Mucosa of rectum (tissue), 2 donors: ENCODE measurements around the gene PTPN14.

Experiments used
- H3K27ac ChIP-seq, 2 donors: one replicate each; pipeline ENCODE4 v1.7.0; 2013; ENCODE audit warnings: inconsistent platforms in 2 of 2, low read depth in 2 of 2, low read length in 2 of 2
- H3K27me3 ChIP-seq, 2 donors: one replicate each; pipeline ENCODE4 v1.7.0; 2013; ENCODE audit warnings: low read length in 2 of 2; ENCODE audit not compliant: control insufficient read depth in 2 of 2, insufficient read depth in 2 of 2
- H3K36me3 ChIP-seq, 2 donors: one replicate each; pipeline ENCODE4 v1.7.0; 2013; ENCODE audit warnings: low read length in 2 of 2; ENCODE audit not compliant: control insufficient read depth in 2 of 2, insufficient read depth in 2 of 2
- H3K4me1 ChIP-seq, 2 donors: one replicate each; pipeline ENCODE4 v1.7.0; 2013; ENCODE audit warnings: low read length in 2 of 2, mild to moderate bottlenecking in 1 of 2; ENCODE audit not compliant: control insufficient read depth in 2 of 2, insufficient read depth in 2 of 2
- H3K4me3 ChIP-seq, 2 donors: one replicate each; pipeline ENCODE4 v1.7.0; 2013; ENCODE audit warnings: low read length in 2 of 2
- H3K9ac ChIP-seq, 2 donors: one replicate each; pipeline ENCODE4 v1.7.0; 2013; ENCODE audit warnings: low read length in 2 of 2, low read depth in 1 of 2, mild to moderate bottlenecking in 1 of 2
- H3K9me3 ChIP-seq, 2 donors: one replicate each; pipeline ENCODE4 v1.7.0; 2013; ENCODE audit warnings: low read length in 2 of 2; ENCODE audit not compliant: control insufficient read depth in 2 of 2
- donor health status: healthy.
- donor health status: Normal muscosa, but diverticular disease.

The PTPN14 gene

DNA sequence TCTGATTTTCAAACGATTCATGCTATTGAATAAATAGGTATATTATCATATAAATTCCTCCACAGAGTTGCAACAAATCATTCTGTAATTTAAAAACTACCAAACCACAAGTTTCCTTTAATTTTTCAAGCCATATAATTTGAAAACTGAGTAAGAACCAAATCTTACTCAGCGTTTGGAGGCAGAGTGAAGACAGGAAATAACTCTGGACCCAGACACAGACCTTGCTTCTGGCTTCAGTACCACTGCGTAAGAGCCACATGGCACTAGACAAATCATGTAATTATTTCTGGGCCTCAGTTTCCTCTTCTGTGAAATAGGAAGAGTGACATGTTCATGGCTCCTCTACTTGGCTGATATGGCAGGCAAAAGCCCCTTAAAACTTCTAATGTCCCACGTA lies 188.0 kb downstream of the PTPN14 start:
- H3K9me3 ChIP-seq = no peaks in the 10 kb centered on the region
- no peaks in the 10 kb centered on the region for H3K27me3 ChIP-seq
- no peak overlapping the region for H3K9ac ChIP-seq
- no peak overlapping the region for H3K4me3 ChIP-seq
- no peaks in the 10 kb centered on the region for H3K36me3 ChIP-seq
- H3K4me1 ChIP-seq = no peaks in the 10 kb centered on the region
- H3K27ac ChIP-seq = no peak overlapping the region

DNA sequence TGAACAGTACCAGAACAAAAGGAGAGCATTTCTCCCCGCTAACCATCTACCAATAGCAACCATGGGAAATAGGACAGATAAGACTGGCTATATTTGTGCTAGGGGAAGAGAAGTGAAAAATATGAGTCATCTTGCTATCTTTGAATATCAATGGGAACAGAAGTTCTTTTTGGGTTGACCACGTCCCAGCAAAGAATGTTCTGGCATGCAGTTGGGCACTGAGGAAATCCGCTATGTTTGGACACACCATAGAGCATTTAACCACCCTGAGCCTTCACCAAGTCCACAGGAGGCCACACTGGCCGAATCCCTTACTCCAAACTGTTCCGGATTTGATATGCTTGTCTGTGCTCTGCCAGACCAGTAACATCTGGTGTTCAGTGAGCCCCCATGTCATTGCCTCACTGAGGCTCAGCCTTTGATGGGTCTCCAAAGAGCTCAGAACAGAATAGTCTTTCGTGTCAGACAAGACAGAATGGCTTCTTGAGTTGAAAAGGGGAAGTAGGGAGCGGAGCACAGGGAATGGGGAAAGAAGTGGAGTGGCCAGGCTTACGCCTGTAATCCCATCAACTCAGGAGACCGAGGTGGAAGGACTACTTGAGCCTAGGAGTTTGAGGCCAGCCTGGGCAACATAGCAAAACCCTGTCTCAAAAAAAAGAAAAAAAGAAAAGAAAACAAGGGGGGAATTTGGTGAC lies 189.1 kb downstream of the PTPN14 start:
- Histone ChIP-seq H3K4me3 (no peak overlapping the region), H3K9me3 (no peaks in the 10 kb centered on the region), H3K9ac (no peak overlapping the region), H3K27ac (no peak overlapping the region), H3K4me1 (no peaks in the 10 kb centered on the region), H3K27me3 (no peaks in the 10 kb centered on the region), H3K36me3 (no peaks in the 10 kb centered on the region)

DNA sequence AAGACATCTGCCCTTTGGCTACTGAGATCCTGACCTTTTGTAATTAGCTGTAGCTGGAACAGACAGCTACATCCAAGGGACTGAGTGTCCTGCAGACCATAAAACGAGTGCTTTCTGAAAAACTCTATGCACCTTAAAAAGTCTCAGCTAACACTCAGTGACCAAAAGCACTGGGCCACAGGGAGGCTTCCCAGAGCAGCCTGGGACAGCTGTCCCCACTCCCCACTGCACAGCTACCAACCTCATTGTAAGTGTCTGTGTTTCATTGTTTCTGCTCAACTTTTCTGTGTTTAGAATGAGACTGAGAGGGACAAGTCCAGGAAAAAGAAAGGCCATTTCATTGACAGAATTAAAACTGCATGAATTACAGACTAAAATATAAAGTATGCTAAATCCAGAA lies 189.8 kb downstream of the PTPN14 start:
- H3K27ac ChIP-seq = no peak overlapping the region

DNA sequence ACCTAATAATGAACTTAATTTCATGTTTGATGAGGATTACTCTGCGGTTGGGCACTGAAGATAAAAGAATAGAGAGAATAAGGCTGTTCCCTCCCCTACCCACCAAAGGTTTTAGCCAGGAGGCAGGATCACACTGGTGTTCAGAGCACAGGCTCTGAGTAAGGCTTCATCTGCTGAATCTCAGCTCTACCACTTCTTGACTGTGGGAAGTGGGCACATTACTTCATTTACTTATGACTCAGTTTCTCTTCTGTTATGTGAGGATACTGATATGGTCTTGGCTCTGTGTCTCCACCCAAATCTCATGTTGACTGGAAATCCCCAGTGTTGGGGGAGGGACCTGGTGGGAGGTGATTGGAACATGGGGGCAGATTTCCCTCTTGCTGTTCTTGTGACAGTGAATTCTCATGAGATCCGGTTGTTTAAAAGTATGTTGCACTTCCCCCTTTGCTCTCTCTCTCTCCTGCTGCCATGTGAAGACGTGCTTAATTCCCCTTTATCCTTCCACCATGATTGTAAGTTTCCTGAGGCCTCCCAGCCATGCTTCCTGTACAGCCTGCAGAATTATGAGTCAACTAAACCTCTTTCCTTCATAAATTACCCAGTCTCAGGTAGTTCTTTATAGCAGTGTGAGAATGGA lies 190.8 kb downstream of the PTPN14 start:
- no peaks in the 10 kb centered on the region for H3K9me3 ChIP-seq
- H3K27me3 ChIP-seq = no peaks in the 10 kb centered on the region
- no peak overlapping the region for H3K27ac ChIP-seq
- no peaks in the 10 kb centered on the region for H3K36me3 ChIP-seq
- no peak overlapping the region for H3K9ac ChIP-seq
- H3K4me3 ChIP-seq = no peak overlapping the region
- no peaks in the 10 kb centered on the region for H3K4me1 ChIP-seq

More for the DNA sequence above, 189.8 kb downstream of the PTPN14 start:
- Histone ChIP-seq H3K9me3 (no peaks in the 10 kb centered on the region), H3K4me1 (no peaks in the 10 kb centered on the region), H3K36me3 (no peaks in the 10 kb centered on the region), H3K9ac (no peak overlapping the region), H3K4me3 (no peak overlapping the region), H3K27me3 (no peaks in the 10 kb centered on the region)

DNA sequence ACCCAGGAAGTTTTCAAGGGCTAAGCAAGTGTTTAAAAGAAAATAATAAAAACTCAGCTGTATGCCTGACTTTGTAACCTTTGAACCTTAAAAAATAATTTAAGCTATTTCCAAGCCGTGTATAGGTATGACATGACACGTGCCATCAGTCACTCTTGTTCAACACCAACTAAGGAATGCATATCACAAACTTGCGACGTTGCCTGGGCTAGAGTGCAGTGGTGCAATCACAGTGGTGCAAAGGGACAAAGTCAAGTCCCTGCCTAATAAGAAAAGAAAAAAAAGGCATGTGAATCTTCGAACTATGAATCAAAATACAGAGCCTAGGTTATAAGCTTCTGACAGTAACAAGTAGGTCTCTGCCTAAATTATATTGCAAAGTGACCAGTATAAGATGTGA lies 191.3 kb downstream of the PTPN14 start:
- H3K36me3 ChIP-seq = no peaks in the 10 kb centered on the region

DNA sequence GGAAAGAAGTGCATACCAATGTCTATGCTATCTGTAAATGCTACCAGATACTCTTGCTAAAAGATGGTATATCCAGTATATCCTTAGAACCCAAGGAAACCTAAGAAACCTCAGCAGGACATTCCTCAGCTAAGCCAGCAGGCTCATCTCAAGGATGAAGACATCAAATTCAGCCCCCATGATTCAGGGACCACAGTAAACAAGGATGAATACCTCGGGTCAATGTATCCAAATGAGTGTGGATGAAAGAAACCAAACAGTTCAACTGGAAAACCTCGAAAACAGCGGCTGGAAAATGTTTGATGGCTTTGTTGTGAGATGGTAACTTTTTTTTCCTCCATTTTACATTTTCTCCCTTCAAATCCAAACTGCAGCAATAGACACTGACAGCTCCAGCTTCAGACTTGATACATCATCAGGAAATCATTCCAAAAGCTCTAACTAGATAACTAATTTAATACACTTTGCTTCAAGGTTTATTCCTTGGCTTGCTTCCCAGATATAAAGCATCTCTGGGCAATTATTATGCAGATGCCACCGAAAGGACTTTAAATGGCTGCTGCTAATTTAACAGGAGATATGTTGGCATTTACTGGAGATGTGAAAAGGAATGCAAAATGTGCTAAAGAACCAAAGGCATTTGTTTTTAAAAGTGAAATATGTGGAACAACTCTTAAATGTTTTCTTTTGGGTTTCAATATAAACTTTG lies 196.8 kb downstream of the PTPN14 start:
- Histone ChIP-seq H3K27ac (no peak overlapping the region), H3K36me3 (no peaks in the 10 kb centered on the region), H3K27me3 (no peaks in the 10 kb centered on the region), H3K4me1 (no peaks in the 10 kb centered on the region), H3K4me3 (no peak overlapping the region), H3K9ac (no peak overlapping the region), H3K9me3 (no peaks in the 10 kb centered on the region)

More for the DNA sequence above, 191.3 kb downstream of the PTPN14 start:
- Histone ChIP-seq H3K9ac (no peak overlapping the region), H3K4me1 (no peaks in the 10 kb centered on the region), H3K9me3 (no peaks in the 10 kb centered on the region), H3K27ac (no peak overlapping the region), H3K27me3 (no peaks in the 10 kb centered on the region), H3K4me3 (no peak overlapping the region)

DNA sequence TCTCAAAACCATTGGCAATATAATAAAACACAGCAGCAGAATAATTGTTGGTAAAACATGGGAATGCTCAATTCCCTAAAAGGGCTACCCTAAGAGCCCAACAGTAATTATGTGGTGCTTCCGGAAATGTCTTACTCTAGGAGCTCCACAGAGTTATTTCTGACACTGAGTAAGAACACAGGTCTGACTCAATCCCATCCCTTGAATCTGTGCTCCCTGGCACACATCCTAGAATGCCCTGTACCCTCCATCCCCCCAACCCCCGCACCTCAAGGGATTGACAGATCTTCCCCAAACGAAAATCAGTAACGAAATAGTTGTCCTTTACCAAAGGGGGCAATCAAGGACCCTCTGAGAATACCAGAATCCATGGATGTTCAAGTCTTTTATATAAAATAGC lies 198.6 kb downstream of the PTPN14 start:
- Histone ChIP-seq H3K27me3 (no peaks in the 10 kb centered on the region), H3K9ac (no peak overlapping the region), H3K36me3 (no peaks in the 10 kb centered on the region), H3K4me1 (no peaks in the 10 kb centered on the region), H3K27ac (no peak overlapping the region), H3K9me3 (no peaks in the 10 kb centered on the region), H3K4me3 (no peak overlapping the region)

DNA sequence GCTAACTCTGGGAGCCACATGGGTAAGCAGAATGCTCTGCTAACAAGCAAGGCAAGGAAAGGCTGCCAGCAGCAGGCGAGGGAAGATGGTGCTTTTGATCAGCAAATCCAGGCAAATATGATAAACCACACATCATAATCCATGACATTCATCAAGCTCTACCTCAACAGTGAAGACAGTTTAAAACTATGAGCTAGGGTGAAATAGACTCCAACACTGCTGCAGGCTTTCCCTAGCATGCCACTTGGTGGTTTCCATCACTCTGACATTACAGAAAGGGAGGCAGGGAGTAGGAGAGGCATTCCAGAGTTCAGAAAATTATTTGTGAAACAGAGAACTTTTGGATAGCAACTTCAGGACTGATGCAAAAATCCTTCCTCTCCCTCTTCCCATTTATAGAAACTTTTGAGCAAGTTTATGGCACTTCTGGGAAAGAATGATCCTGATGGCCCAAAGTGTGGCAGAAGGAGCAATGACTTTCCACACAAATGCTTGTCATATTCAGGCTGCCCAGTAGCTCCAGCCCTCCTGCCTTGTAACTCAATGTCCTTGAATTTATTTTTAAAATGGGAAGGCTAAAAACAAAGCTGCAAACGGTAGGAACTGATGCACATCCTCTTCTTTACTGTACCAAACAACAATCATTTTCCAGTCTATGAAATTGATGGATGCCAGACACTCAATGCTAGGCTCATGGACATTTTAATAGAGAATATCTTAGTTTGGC lies 199.7 kb downstream of the PTPN14 start:
- Histone ChIP-seq H3K4me1 (no peaks in the 10 kb centered on the region), H3K9me3 (no peaks in the 10 kb centered on the region), H3K36me3 (no peaks in the 10 kb centered on the region), H3K9ac (no peak overlapping the region), H3K27me3 (no peaks in the 10 kb centered on the region), H3K27ac (no peak overlapping the region), H3K4me3 (no peak overlapping the region)

DNA sequence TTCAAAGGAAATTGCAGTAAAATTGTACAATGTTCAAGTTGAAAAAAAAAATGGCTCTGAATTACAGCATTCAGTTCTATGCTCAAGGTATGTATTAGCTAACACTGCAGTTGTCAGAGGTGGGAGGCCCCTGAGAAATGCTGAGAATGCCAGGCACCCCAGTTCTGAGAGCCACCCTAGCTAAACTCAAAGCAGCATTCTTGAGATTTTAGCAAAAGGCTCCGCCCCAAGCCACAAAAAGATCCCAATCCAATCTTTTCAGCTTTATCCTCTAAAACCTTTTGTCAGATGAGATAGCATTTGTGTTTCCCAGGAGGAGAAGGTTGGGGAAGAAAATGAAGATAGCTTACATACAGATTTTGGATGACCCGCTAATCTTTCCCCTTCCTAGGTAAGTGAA lies 201.6 kb downstream of the PTPN14 start:
- H3K4me1 ChIP-seq = no peaks in the 10 kb centered on the region
- H3K36me3 ChIP-seq = no peaks in the 10 kb centered on the region
- H3K27me3 ChIP-seq = no peaks in the 10 kb centered on the region
- no peak overlapping the region for H3K9ac ChIP-seq
- no peaks in the 10 kb centered on the region for H3K9me3 ChIP-seq
- H3K4me3 ChIP-seq = no peak overlapping the region
- H3K27ac ChIP-seq = no peak overlapping the region

DNA sequence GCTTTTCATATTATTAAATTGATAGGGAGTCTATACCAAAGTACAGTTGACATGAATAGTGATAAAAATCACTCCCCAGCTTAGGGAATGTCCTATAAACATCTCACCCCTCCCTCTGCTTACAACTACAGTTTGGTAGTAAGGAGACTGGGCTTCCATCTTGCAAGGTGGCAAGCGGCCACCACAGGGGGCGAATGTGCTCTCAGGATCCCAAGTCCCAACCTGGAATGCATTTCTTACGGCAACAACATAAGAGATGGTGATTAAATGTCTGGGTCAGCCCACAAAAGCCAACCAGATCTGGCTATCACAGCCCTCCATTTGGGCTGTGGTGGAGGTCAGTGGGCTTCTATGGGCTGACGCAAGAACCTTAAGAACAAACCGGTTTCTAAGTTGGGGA lies 202.4 kb downstream of the PTPN14 start:
- no peaks in the 10 kb centered on the region for H3K27me3 ChIP-seq

More for the DNA sequence above, 202.4 kb downstream of the PTPN14 start:
- no peak overlapping the region for H3K27ac ChIP-seq
- no peaks in the 10 kb centered on the region for H3K36me3 ChIP-seq
- no peaks in the 10 kb centered on the region for H3K9me3 ChIP-seq
- H3K4me1 ChIP-seq = no peaks in the 10 kb centered on the region
- H3K9ac ChIP-seq = no peak overlapping the region
- H3K4me3 ChIP-seq = no peak overlapping the region
